Right ventricle myocardium superior (tissue), 1 donor: ENCODE data around the gene ZNF541. TPM values are rescaled to one million over a fixed set of nuclear protein-coding genes. Genes with fewer than 3 reads are reported as not detected.

ENCODE experiments used
- ATAC-seq: fragments of 200-7000 bp; cut with Tn5 transposase; one replicate; pipeline ENCODE4 v1.9.1; 2020; ENCODE audit warnings: mild to moderate bottlenecking; ENCODE audit not compliant: poor library complexity
- DNase-seq: peaks from one replicate; pipeline ENCODE4 v3.0.0-alpha.2; 2020
- intact Hi-C: fragments of 100-400 bp; cut with DNase I; formaldehyde crosslinking; loops from one replicate; pipeline ENCODE4 v1.11.2; 2022
- long read RNA-seq: library from polyadenylated mRNA; unstranded; transcript quantifications from one replicate; pipeline ENCODE4 v2.0.0, GENCODE V29; 2021
- total RNA-seq: library from RNA; stranded (reverse); fragmentation: NEBNext Ultra II Directional; extraction: Animal tissue kit (Norgen Biotek cat#: 25700); gene quantifications from one replicate; pipeline ENCODE4 v1.2.1, GENCODE V29; 2021
- donor health status: DM: no; HTN: yes; CAD: no; lungs with severe emphysema.

The ZNF541 gene
- 0.35 TPM for total RNA-seq
- long read RNA-seq, partial matches to known transcripts, result 0 of 2 reads
- long read RNA-seq, other reads (novel, unspliced or antisense), result 2 of 2 reads

DNA sequence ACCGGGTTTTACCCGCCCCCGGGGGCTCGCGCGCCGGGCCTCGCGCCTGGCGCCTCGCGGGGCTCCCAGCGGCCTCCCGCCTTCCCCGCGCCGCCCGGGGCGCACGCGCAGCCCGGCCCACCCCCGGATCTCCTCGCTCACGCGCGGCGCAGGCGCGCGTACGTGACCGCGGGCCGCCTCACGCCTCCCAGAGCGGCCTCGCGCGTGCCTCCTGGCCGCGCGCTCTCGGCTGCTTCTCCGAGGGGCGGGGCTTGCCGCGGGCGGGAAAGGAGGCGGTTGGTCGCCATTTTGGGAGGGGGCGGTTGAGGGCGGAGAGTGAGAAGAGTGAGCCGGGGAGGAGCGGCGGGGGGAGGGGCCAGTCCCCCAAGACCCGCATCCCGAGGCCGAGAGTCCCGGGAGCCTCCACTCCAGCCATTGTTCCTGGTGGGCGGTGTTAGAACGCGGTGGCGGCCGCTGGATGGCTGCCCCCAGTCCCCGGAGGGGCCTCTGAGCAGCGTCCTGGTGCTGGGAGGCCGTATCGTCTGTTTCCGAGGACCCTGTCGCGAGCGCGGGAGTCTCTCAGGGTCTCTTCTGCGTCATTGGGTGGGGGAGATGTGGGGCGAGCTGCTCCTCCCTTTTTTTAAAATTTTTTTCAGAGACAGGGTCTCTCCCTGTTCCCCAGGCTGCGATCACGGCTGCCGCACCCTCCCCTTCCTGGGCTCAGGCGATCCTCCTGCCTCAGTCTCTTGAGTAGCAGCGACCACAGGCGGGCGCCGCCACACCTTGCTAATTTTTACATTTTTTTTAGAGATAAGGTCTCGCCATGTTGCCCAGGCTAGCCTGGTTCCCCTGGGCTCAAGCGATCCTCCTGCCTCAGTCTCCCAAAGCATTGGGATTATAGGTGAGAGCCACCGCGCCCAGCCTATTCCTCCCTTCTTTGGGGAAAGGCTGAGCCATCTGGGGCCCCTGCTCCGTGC, at the start of gene ZNF541:
Gene ZNF541, minus strand, starts transcription at position 78 of the 956 bp plus-strand sequence. CDS start 17,292 bp downstream, outside the sequence.
- DNase-seq (peak; percentile 81), ATAC-seq (peak; percentile 77)
- intact Hi-C loops, result no loop called here

DNA sequence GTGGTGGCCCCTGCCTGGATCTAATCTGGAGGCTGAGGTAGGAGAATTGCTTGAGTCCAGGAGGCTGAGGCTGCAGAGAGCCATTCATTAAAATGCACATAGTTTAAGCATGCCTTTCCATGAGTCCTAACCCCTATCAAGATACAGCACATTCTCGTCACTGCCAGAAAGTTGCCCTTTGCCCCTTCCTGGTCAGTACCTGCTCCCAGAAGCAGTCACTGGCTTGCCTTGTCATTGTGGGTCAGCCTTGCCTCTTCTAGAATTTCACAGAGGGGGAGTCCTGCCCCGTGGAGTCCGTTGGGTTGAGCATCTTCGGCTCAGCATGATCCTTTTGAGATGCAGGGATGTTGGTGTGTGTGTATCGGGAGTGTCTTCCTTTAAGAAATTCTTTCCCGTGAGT, 46.8 kb upstream of the ZNF541 start:
- no peak for ATAC-seq
- DNase-seq, result no peak
- intact Hi-C loops, result loop anchor here (5.0 kb wide), 1 partner anchor 43 kb away; no protein-coding TSS in a partner anchor

DNA sequence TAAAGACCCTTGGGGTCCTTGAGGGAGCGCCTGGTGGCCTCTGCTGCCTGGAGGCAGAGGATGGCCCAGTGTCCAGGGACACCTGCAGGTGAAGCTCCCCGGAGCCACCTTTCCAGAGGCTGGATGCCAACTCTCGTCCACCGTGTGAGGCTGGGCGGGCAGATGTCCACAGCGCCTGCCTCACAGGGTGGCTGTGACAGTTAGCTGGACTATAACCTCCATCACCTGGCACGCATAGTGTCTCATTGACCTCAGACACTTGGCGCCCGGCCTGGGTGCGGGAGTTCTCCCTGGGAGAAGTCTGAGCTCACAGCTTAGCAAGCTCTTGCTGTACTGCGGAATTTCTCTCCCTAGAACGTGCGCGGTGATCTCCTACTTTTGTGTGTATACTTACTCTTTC, 45.8 kb upstream of the ZNF541 start:
- intact Hi-C loops, result no loop called here

DNA sequence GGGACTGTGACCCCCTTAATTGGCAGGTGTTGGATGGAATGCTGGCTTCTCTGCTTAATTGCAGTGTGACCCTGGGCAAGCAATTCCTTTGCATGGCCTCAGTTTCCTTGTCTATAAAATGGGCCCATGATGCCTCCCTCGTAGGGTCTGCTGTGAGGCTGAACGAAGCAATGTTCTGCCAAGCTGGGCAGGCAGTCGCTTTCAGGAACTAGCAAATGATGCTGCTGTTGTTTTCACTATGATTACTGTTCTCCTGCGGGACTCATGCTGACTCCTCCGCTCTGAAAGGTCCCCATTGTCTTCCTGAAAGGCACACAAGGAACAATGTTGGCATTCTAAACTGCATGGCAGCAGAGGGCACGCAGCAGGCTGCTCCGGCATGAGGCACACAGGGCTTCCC, 42.8 kb upstream of the ZNF541 start:
- DNase-seq, result no peak
- ATAC-seq, result no peak
- intact Hi-C loops, result no loop called here

More for the DNA sequence above, 45.8 kb upstream of the ZNF541 start:
- DNase-seq (peak; percentile 91), ATAC-seq (peak; percentile 88)

GRCh38 chr19:47615230-47615629, 42.3 kb upstream of the ZNF541 start:
- ATAC-seq (no peak), DNase-seq (no peak)
- intact Hi-C loops, result no loop called here

DNA sequence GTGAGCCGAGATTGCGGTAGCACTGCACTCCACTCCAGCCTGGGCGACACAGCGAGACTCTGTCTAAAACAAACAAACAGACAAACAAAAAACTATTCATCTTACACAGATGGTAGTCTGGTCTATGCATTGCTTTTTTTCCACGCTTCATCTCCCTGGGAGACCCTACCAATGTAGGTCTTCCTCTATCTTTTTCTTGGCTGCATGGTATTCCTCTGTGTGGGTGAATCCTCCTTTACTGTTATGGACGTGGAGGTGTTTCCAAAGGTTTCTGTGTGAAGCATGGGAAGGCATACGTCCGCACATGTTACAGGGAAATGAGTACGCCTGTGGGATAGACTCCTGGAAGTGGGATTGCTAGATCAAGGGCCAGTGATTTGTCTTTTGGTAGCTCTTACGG, 41.6 kb upstream of the ZNF541 start:
- DNase-seq, result no peak
- intact Hi-C loops, result no loop called here
- ATAC-seq, result no peak

- DNase-seq (no peak), ATAC-seq (no peak)
- intact Hi-C loops, result no loop called here
These were observed 41.0 kb upstream of the ZNF541 start for GRCh38 chr19:47614021-47614295.

DNA sequence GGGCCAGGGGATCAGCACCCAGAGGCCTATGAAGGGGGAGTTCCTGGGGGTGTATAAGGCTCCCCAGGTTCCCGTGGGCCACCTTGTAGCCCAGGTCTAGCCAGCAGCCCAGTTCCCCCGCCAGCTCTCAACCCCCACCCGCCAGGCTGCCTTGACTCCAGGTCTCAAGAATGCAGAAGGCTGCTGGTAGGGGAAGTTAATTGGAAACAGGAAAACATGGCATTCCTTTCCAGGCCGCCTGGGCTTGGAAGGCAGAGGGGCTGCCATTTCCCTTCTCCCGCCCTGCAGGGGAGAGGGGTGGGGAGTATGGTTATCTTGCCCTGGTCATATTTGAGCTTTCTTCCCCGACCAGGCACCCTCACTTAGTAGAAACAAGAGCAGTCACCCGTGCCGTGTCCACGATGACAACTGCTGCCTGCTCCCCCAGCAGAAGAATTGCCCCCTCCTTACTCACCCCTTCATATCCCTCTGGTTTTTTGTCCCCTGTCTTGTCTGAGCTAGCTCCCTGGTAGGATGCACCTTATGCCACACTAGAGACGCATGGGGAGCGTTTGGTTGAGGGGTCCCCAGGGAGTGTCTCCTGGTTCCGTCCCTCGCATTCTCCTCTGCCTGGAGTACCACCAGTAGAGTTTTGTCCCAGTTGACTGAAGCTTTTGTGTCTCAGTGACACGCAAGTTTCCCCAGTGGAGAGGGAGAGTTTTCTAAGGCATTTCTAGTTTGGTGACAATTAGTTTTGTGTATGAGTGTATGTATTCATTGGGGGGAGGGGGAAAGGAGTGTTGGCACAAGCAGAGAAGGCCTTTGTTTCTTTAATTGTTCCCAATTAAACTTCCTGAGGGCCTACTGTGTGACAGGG, 40.4 kb upstream of the ZNF541 start:
- ATAC-seq (no peak), DNase-seq (no peak)
- intact Hi-C loops, result no loop called here

GRCh38 chr19:47610902-47611301, 38.0 kb upstream of the ZNF541 start:
- intact Hi-C loops, result no loop called here
- ATAC-seq (no peak), DNase-seq (no peak)

- ATAC-seq (peak; percentile 31), DNase-seq (peak; percentile 67)
- intact Hi-C loops, result loop anchor here (2.0 kb wide), 1 partner anchor 89 kb away; no protein-coding TSS in a partner anchor
These were observed 37.3 kb upstream of the ZNF541 start for GRCh38 chr19:47609906-47610894.

- DNase-seq (peak; percentile 90), ATAC-seq (peak; percentile 64)
- intact Hi-C loops, result loop anchor here (2.0 kb wide), 1 partner anchor 90 kb away; no protein-coding TSS in a partner anchor
These were observed 36.3 kb upstream of the ZNF541 start, which contains the start of gene BICRA for GRCh38 chr19:47608969-47609905. TSS of gene BICRA (plus strand) at chr19:47609134. CDS start at chr19:47673575, 64,441 bp downstream.

DNA sequence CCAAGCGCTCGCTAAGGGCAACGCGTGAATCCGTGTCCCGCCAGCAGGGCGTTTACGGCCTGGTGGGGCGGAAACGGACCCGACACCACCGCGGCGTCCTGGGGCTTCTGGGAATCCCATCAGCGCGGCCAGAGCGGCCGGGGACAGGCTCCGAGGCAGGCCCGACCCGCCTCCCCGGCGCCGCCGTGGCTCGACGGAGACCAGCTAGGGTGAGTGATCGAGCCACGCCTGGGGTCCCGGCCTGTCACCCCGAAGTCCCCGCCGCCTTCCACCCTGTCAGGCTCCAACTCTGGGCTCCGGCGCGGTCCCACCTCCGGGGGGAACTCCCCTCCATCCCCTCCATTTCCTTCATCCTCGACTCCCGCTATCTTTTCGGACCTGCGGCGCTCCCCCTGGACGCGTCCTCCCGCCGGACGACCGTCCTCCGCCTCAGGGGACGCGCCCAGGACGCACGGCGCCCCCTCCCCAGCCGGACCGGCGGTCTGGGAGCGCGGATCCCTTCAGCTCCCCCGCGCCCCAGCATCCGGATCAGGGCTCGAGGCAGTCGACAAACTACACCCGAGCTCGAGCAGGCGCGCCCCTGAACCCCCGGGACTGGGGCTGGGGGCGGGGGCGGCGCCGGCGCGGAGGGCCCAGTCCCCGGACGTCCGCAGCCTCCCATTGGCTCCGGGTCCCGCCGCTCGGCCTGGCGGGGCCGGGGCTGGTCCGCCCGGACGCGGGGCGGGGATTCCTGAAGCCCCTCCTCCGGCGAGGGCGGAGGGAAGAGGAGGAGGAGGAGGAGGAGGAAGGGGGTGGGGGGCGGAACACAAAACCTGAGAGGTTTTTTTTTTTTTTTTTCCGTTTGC, 35.3 kb upstream of the ZNF541 start:
- peak; percentile 96 for DNase-seq
- peak; percentile 94 for ATAC-seq
- intact Hi-C loops, result loop anchor here (2.0 kb wide), 1 partner anchor 91 kb away; no protein-coding TSS in a partner anchor

DNA sequence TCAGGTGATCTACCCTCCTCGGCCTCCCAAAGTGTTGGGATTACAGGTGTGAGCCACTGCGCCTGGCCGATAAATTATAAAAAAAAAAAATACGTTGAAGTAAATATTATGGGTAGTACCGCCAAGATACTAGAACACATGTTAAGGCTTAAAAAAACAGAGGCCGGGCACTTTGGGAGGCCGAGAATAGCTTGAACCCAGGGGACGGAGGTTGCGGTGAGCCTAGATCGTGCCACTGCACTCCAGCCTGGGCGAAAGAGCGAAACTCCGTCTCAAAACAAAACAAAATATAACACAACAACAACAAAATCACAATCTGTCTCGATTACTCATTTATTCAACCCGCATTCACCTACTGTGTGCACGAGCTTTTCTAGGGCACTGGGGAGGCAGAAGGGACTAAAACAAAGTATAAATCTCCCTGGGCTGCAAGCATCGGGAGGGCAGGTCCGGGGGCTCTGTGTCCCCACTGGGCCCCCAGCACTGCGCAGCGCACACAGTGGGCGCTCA, 34.7 kb upstream of the ZNF541 start:
- ATAC-seq, result no peak
- intact Hi-C loops, result loop anchor here (2.0 kb wide), 1 partner anchor 91 kb away; no protein-coding TSS in a partner anchor
- DNase-seq, result no peak

- intact Hi-C loops, result no loop called here
- ATAC-seq (no peak), DNase-seq (no peak)
These were observed 31.0 kb upstream of the ZNF541 start for GRCh38 chr19:47603706-47604565.
